GM19463 (cell line): Measurements from ENCODE around the gene EMC7.
A peak's percentile ranks its signal among the peaks of the same experiment; 100 is the strongest.

Source experiments
- ATAC-seq: cut with Tn5 transposase; IDR thresholded peaks from one replicate; pipeline ENCODE4 v1.9.1; 2021; ENCODE audit warnings: mild to moderate bottlenecking, moderate library complexity; ENCODE audit not compliant: unreplicated experiment

EMC7 gene

GRCh38 chr15:34039790-34040113 is 61.9 kb downstream of the EMC7 start:
- ATAC-seq, result no peak

- peak; percentile 52 for ATAC-seq
Observed at GRCh38 chr15:34038871-34039789, 62.5 kb downstream of the EMC7 start, which contains the start of gene AVEN. Gene AVEN, minus strand, starts transcription at chr15:34039204. Its CDS starts 158 bp downstream, at chr15:34039046.

- ATAC-seq, result peak; percentile 74
Observed at GRCh38 chr15:34038023-34038870, 63.4 kb downstream of the EMC7 start.
